ENCODE results near the gene FAM170B.

DNA sequence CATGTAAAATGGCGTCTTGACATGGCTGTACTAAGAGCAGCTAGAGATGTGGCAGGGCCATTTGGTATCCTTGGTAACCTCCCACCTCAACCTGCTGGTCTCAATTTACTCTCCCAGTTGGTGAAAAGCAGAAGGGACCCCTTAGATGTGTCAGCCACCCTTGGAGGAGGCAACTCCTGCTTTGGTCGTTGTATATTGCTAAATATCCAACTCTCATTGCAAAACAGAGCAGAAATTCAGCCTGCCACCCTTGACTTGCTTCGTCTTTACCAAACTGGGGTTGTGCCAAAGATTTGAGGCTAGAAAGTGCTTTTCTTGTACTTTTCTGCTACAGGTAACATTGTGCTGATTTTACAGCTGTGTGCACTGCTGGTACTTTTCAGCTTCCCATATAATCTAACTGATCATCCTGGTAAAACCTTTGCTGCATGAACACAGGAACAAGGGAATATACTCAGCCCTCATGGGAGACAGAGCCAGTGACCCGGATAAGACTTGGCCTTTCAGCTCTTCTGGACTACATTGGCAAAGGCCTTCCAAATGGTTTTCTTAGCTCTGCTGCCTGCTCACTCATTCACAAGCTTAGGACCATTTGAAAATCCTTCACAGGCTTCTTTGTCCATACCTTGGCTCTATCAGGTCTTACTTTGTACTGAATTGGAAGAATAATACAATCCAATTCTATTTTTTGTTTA is 16.3 kb downstream of the FAM170B start:
- no peak for TF ChIP-seq EP300 (IDR thresholded peaks at IDR 0.05)
- TF ChIP-seq, protein P1, sequence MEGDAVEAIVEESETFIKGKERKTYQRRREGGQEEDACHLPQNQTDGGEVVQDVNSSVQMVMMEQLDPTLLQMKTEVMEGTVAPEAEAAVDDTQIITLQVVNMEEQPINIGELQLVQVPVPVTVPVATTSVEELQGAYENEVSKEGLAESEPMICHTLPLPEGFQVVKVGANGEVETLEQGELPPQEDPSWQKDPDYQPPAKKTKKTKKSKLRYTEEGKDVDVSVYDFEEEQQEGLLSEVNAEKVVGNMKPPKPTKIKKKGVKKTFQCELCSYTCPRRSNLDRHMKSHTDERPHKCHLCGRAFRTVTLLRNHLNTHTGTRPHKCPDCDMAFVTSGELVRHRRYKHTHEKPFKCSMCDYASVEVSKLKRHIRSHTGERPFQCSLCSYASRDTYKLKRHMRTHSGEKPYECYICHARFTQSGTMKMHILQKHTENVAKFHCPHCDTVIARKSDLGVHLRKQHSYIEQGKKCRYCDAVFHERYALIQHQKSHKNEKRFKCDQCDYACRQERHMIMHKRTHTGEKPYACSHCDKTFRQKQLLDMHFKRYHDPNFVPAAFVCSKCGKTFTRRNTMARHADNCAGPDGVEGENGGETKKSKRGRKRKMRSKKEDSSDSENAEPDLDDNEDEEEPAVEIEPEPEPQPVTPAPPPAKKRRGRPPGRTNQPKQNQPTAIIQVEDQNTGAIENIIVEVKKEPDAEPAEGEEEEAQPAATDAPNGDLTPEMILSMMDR (IDR thresholded peaks at IDR 0.05): no peak
- TF ChIP-seq POLR2A (IDR thresholded peaks at IDR 0.05): no peak
- TF ChIP-seq POLR2AphosphoS5 (IDR thresholded peaks at IDR 0.05): no peak

All from sigmoid colon (tissue), 4 donors.